OCI-LY7 (cell line): ENCODE measurements around the gene OARD1. TPM values are rescaled to one million over a fixed set of nuclear protein-coding genes. Genes with fewer than 3 reads are reported as not detected.

ENCODE experiments used
- BruUV-seq: library from RNA; stranded (reverse); fragments of 400-500 nt; replicated peaks from 2 replicates; lab custom pipeline; 2021; lab: Mats Ljungman, UMichigan
- CTCF ChIA-PET: fragments of 300-600 bp; sonication (Branson Sonifier 250); formaldehyde crosslinking; loops from one replicate; lab custom pipeline; 2022; ENCODE audit warnings: antibody characterized with exemption; ENCODE audit not compliant: unreplicated experiment; lab: Charles Lee
- POLR2A ChIA-PET: fragments of 300-600 bp; sonication (Branson Sonifier 250); formaldehyde crosslinking; loops from one replicate; lab custom pipeline; 2022; ENCODE audit warnings: antibody characterized with exemption; lab: Charles Lee
- DNase-seq: peaks from one replicate; pipeline ENCODE4 v3.0.0-alpha.2; 2015; ENCODE audit warnings: low spot score
- H2AFZ ChIP-seq: fragments of 200-600 bp; sonication (generic), shearing (Covaris generic); 2 replicates; pipeline ENCODE4 v1.6.1; 2014; ENCODE audit warnings: mild to moderate bottlenecking, antibody characterized with exemption, low read length, moderate library complexity
- H3K27ac ChIP-seq: fragments of 200-600 bp; sonication (generic); 2 replicates; pipeline ENCODE4 v1.5.1; 2014; ENCODE audit warnings: mixed run types, low read depth, mild to moderate bottlenecking, moderate library complexity, low read length, inconsistent platforms; ENCODE audit not compliant: poor library complexity, severe bottlenecking
- H3K36me3 ChIP-seq: fragments of 200-600 bp; sonication (generic); 2 replicates; pipeline ENCODE4 v1.6.1; 2014; ENCODE audit warnings: mild to moderate bottlenecking, antibody characterized with exemption, low read length, moderate library complexity, mixed read lengths; ENCODE audit not compliant: insufficient read depth
- H3K4me1 ChIP-seq: fragments of 200-600 bp; sonication (generic); 2 replicates; pipeline ENCODE4 v1.5.1; 2014; ENCODE audit warnings: mild to moderate bottlenecking, low read length; ENCODE audit not compliant: insufficient read depth, poor library complexity, severe bottlenecking
- H3K4me2 ChIP-seq: fragments of 200-600 bp; sonication (generic); 2 replicates; pipeline ENCODE4 v1.6.1; 2014; ENCODE audit warnings: mild to moderate bottlenecking, low read length
- H3K4me3 ChIP-seq: fragments of 200-600 bp; sonication (generic); 2 replicates; pipeline ENCODE4 v1.5.1; 2014; ENCODE audit warnings: mild to moderate bottlenecking, low read depth, low read length; ENCODE audit not compliant: poor library complexity, severe bottlenecking
- H3K79me2 ChIP-seq: fragments of 200-600 bp; sonication (generic); 2 replicates; pipeline ENCODE4 v1.6.1; 2016; ENCODE audit warnings: low read depth, mild to moderate bottlenecking, low read length, moderate library complexity, mixed read lengths; ENCODE audit not compliant: insufficient read depth
- H3K9me2 ChIP-seq: fragments of 200-600 bp; sonication (generic); 2 replicates; pipeline ENCODE4 v1.6.1; 2016; ENCODE audit warnings: mild to moderate bottlenecking, low read length, mixed read lengths; ENCODE audit not compliant: insufficient read depth
- H3K9me3 ChIP-seq: fragments of 200-600 bp; sonication (generic); 2 replicates; pipeline ENCODE4 v1.6.1; 2014; ENCODE audit warnings: mild to moderate bottlenecking, mixed run types, low read length, mixed read lengths
- H4K20me1 ChIP-seq: fragments of 200-600 bp; sonication (generic); 2 replicates; pipeline ENCODE4 v1.6.1; 2014; ENCODE audit warnings: mild to moderate bottlenecking, antibody characterized with exemption, low read length, moderate library complexity, mixed read lengths; ENCODE audit not compliant: insufficient read depth
- CTCF ChIP-seq: fragments of 200-600 bp; sonication (generic); conservative IDR thresholded peaks from 2 replicates; pipeline ENCODE4 v1.5.1; 2014; ENCODE audit warnings: mild to moderate bottlenecking, antibody characterized with exemption, low read length, moderate library complexity, mixed read lengths
- EZH2phosphoT487 ChIP-seq: fragments of 200-600 bp; sonication (generic); IDR thresholded peaks from 2 replicates; pipeline ENCODE4 v1.6.1; 2018; ENCODE audit warnings: low read depth, borderline replicate concordance, mild to moderate bottlenecking, mixed run types, antibody characterized with exemption, low read length, moderate library complexity, mixed read lengths
- intact Hi-C: fragments of 100-400 bp; cut with micrococcal nuclease; formaldehyde crosslinking; loops from one replicate; pipeline ENCODE4 v1.10.0; 2022; ENCODE audit not compliant: unreplicated experiment
- total RNA-seq, 2 experiments: library from RNA; depleted of rRNA in 1 of 2; stranded (reverse); fragments of >200 nt in 1 of 2; shearing (Covaris generic) in 1 of 2; gene quantifications; 2 replicates each; pipeline ENCODE4 v1.2.3, GENCODE V29; 2014 to 2022

OARD1 gene
- total RNA-seq, 2 experiments from 2014 or later = 21.0 to 41.6 TPM

- peaks cover 30% of the 10 kb centered on the region for H3K4me1 ChIP-seq
- POLR2A ChIA-PET = interaction anchor here (0.6 to 0.8 kb wide), 3 partner anchors 12 to 77 kb away, joined by 3 to 4 read pairs (median 3); no protein-coding TSS in a partner anchor
- H4K20me1 ChIP-seq = no peaks in the 10 kb centered on the region
- H3K9me2 ChIP-seq = no peaks in the 10 kb centered on the region
- TF ChIP-seq EZH2phosphoT487 = no peak
- no peak for TF ChIP-seq CTCF
- CTCF ChIA-PET = no interaction called here
- H2AFZ ChIP-seq = no peak overlapping the region
- no peak overlapping the region for H3K27ac ChIP-seq
- intact Hi-C loops = no loop called here
- no peak for DNase-seq
- no peaks in the 10 kb centered on the region for H3K36me3 ChIP-seq
- no peaks in the 10 kb centered on the region for H3K79me2 ChIP-seq
- H3K4me2 ChIP-seq = no peak overlapping the region
- no peaks in the 10 kb centered on the region for H3K9me3 ChIP-seq
- no peak overlapping the region for H3K4me3 ChIP-seq
- BruUV-seq = no TSS peak
Measured at GRCh38 chr6:41049955-41050354, 22.2 kb downstream of the OARD1 start.

GRCh38 chr6:41049521-41049920 lies 22.6 kb downstream of the OARD1 start:
- Histone ChIP-seq H3K9me2 (no peaks in the 10 kb centered on the region), H3K9me3 (no peaks in the 10 kb centered on the region), H3K79me2 (no peaks in the 10 kb centered on the region), H4K20me1 (no peaks in the 10 kb centered on the region), H3K4me1 (peaks cover 25% of the 10 kb centered on the region), H3K27ac (no peak overlapping the region), H3K4me3 (no peak overlapping the region), H3K36me3 (no peaks in the 10 kb centered on the region), H3K4me2 (no peak overlapping the region), H2AFZ (no peak overlapping the region)
- no TSS peak for BruUV-seq
- ChIA-PET CTCF (no interaction called here), POLR2A (interaction anchor here (0.6 to 0.8 kb wide), 2 partner anchors 12 to 77 kb away, joined by 3 read pairs; no protein-coding TSS in a partner anchor)
- no peak for DNase-seq
- intact Hi-C loops = no loop called here
- TF ChIP-seq CTCF (no peak), EZH2phosphoT487 (no peak)
